Liver (tissue), 9 donors: ENCODE results near the gene CECR2. TPM values are rescaled to one million over a fixed set of nuclear protein-coding genes. Genes with fewer than 3 reads are reported as not detected.

ENCODE experiments used
- DNase-seq: peaks from one replicate; pipeline ENCODE4 v3.0.0-alpha.2; 2017; ENCODE audit warnings: low spot score
- H3K27ac ChIP-seq, 2 donors: one replicate each; pipeline ENCODE4 v1.7.0; 2013; ENCODE audit warnings: inconsistent platforms in 2 of 2, low read length in 2 of 2, control low read depth in 1 of 2, low read depth in 1 of 2, mild to moderate bottlenecking in 1 of 2
- H3K27me3 ChIP-seq, 4 donors: one replicate each; pipeline versions ENCODE4 v1.6.1 to v1.7.0; 2013; ENCODE audit warnings: low read length in 3 of 4, inconsistent platforms in 1 of 4, mild to moderate bottlenecking in 1 of 4, moderate library complexity in 1 of 4; ENCODE audit not compliant: control insufficient read depth in 4 of 4, insufficient read depth in 4 of 4
- H3K36me3 ChIP-seq, 4 donors: one replicate each; pipeline versions ENCODE4 v1.6.1 to v1.7.0; 2013; ENCODE audit warnings: low read length in 3 of 4, mild to moderate bottlenecking in 3 of 4, low read depth in 1 of 4, moderate library complexity in 1 of 4; ENCODE audit not compliant: control insufficient read depth in 4 of 4, insufficient read depth in 3 of 4
- H3K4me1 ChIP-seq, 4 donors: one replicate each; pipeline versions ENCODE4 v1.6.1 to v1.7.0; 2013; ENCODE audit warnings: low read length in 3 of 4, mild to moderate bottlenecking in 3 of 4, moderate library complexity in 1 of 4; ENCODE audit not compliant: control insufficient read depth in 4 of 4, insufficient read depth in 4 of 4
- H3K4me3 ChIP-seq, 3 donors: one replicate each; pipeline versions ENCODE4 v1.6.1 to v1.7.0; 2013; ENCODE audit warnings: low read length in 3 of 3, control low read depth in 1 of 3, low read depth in 1 of 3, mild to moderate bottlenecking in 1 of 3
- H3K9ac ChIP-seq, 2 donors: one replicate each; pipeline ENCODE4 v1.7.0; 2013; ENCODE audit warnings: low read length in 2 of 2, mild to moderate bottlenecking in 2 of 2, moderate library complexity in 2 of 2, control low read depth in 1 of 2, low read depth in 1 of 2
- H3K9me3 ChIP-seq, 4 donors: one replicate each; pipeline versions ENCODE4 v1.6.1 to v1.7.0; 2013; ENCODE audit warnings: low read length in 3 of 4; ENCODE audit not compliant: control insufficient read depth in 4 of 4
- ATF3 ChIP-seq: IDR thresholded peaks from 2 replicates; pipeline ENCODE4 v1.6.1; 2016; ENCODE audit warnings: antibody characterized with exemption
- CTCF ChIP-seq: fragments of 150-350 bp; IDR thresholded peaks from 2 replicates; pipeline ENCODE4 v1.5.1; 2017; ENCODE audit warnings: improper control_type of control experiment, low read depth, low read length; ENCODE audit not compliant: missing input control
- FOXA2 ChIP-seq: IDR thresholded peaks from 2 replicates; pipeline ENCODE4 v1.6.1; 2016; ENCODE audit warnings: antibody characterized with exemption
- GABPA ChIP-seq, 2 donors: IDR thresholded peaks in 1 of 2; conservative IDR thresholded peaks in 1 of 2; 2 replicates each; pipeline ENCODE4 v1.6.1; 2016; ENCODE audit warnings: antibody characterized with exemption in 2 of 2, mild to moderate bottlenecking in 1 of 2, moderate library complexity in 1 of 2
- HNF4G ChIP-seq: IDR thresholded peaks from 2 replicates; pipeline ENCODE4 v1.6.1; 2016; ENCODE audit warnings: antibody characterized with exemption
- MAX ChIP-seq: IDR thresholded peaks from 2 replicates; pipeline ENCODE4 v1.6.1; 2016; ENCODE audit warnings: antibody characterized with exemption
- REST ChIP-seq: IDR thresholded peaks from 2 replicates; pipeline ENCODE4 v1.6.1; 2016; ENCODE audit warnings: antibody characterized with exemption, mild to moderate bottlenecking
- RXRA ChIP-seq, 2 donors: IDR thresholded peaks; 2 replicates each; pipeline ENCODE4 v1.6.1; 2017 to 2018; ENCODE audit warnings: antibody characterized with exemption in 2 of 2, mild to moderate bottlenecking in 1 of 2
- TAF1 ChIP-seq: conservative IDR thresholded peaks from 2 replicates; pipeline ENCODE4 v1.6.1; 2016; ENCODE audit warnings: antibody characterized with exemption, mild to moderate bottlenecking
- YY1 ChIP-seq: IDR thresholded peaks from 2 replicates; pipeline ENCODE4 v1.6.1; 2016; ENCODE audit warnings: antibody characterized with exemption, mild to moderate bottlenecking
- ZBTB33 ChIP-seq: IDR thresholded peaks from 2 replicates; pipeline ENCODE4 v1.6.1; 2016; ENCODE audit warnings: antibody characterized with exemption
- WGBS: extraction: QIAGEN DNeasy Blood & Tissue Kit; methylation state at CpG from one replicate; pipeline ENCODE4 v1.1.7; 2013; 5-methylcytosine and 5-hydroxymethylcytosine counted together
- polyA plus RNA-seq, 2 donors: library from polyadenylated mRNA; stranded (reverse) in 1 of 2; unstranded in 1 of 2; fragments of 200-250 nt in 1 of 2; fragments of >200 nt in 1 of 2; fragmentation: Nextera tagmentation in 1 of 2; extraction: Ambion mirVana in 1 of 2; gene quantifications; one replicate each; pipeline versions ENCODE4 v1.2.1 to v1.2.3, GENCODE V29; 2013 to 2015
- total RNA-seq, 2 donors: library from RNA; depleted of rRNA; stranded (reverse); fragments of >200 nt; gene quantifications; one replicate each; pipeline ENCODE4 v1.2.3, GENCODE V29; 2014
- donor health status: healthy.
- donor health status: healthy.
- donor health status: healthy.
- donor health status: healthy.
- donor health status: healthy.

CECR2 gene
- total and polyA plus RNA-seq, 4 donors = 1.8 to 9.7 (median 2.1) TPM

- TF ChIP-seq ATF3 (no peak), ZBTB33 (no peak), MAX (peak; percentile 21), HNF4G (no peak)
These were observed 12.1 kb downstream of the CECR2 start (continued) for GRCh38 chr22:17381192-17381913.

GRCh38 chr22:17384612-17385330 is 15.5 kb downstream of the CECR2 start:
- H3K36me3 ChIP-seq = no peaks in the 10 kb centered on the region
- TF ChIP-seq RXRA (IDR thresholded peaks at IDR 0.05) (no peak), GABPA (IDR thresholded peaks at IDR 0.05 in 1 of 2, conservative IDR thresholded peaks at IDR 0.05 in 1 of 2) (no peak), YY1 (no peak), HNF4G (no peak), CTCF (no peak), TAF1 (no peak), REST (no peak), FOXA2 (no peak)
- no peak overlapping the region for H3K9ac ChIP-seq
- no peak for DNase-seq
- H3K27me3 ChIP-seq = no peaks in the 10 kb centered on the region
- no peak overlapping the region for H3K27ac ChIP-seq
- H3K4me1 ChIP-seq = peaks cover 5 to 11% (median 8%) of the 10 kb centered on the region in 4 donors
- no peak overlapping the region for H3K4me3 ChIP-seq
- H3K9me3 ChIP-seq = no peaks in the 10 kb centered on the region
- WGBS = 94% methylated on average over 7 of the region's 7 CpGs
